ENCODE results near the gene PHOX2A.

DNA sequence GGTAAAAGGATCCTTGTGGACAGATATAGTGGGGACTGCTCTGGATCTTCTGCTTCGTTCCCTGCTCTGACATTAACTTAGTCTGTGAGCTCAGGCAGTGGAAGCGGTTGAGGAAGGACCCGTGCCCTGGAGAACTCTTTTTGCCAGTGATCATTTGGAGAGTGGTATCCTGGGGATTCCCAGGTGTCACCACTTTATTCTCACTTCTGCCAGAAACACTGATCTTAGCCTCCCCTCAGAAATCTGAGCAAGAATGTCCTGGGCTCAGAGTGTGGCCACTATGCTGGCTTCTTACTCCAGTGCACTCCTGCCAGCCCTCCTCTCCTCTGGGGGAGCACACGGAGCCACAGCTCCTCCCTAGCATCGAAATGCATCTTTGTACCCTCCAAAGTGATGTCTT is 7.6 kb upstream of the PHOX2A start:
- TF ChIP-seq POLR2AphosphoS5 (IDR thresholded peaks at IDR 0.05; ENCODE audit: borderline replicate concordance, low read depth, low read length) (no peak), EZH2 (IDR thresholded peaks at IDR 0.05) (no peak), FOXP2 (optimal IDR thresholded peaks at IDR 0.05; ENCODE audit: control extremely low read depth, extremely low read length, insufficient read depth) (no peak)
